HFFc6 (cell line): ENCODE data around the gene NXNL1. TPM values are rescaled to one million over a fixed set of nuclear protein-coding genes. Genes with fewer than 3 reads are reported as not detected.

ENCODE experiments used
- DNase-seq: peaks from one replicate; pipeline ENCODE4 v3.0.0-alpha.2; 2018
- H3K27ac Mint-ChIP-seq: 2 replicates; pipeline ENCODE4 v1.8.0; 2020; ENCODE audit warnings: mild to moderate bottlenecking, mixed read lengths
- H3K27me3 Mint-ChIP-seq: 2 replicates; pipeline ENCODE4 v1.8.0; 2021; ENCODE audit warnings: mild to moderate bottlenecking, moderate library complexity, mixed read lengths; ENCODE audit not compliant: insufficient read depth
- H3K36me3 Mint-ChIP-seq: 2 replicates; pipeline ENCODE4 v1.8.0; 2021; ENCODE audit warnings: low read depth, mixed read lengths
- H3K4me1 Mint-ChIP-seq: 2 replicates; pipeline ENCODE4 v1.8.0; 2020; ENCODE audit warnings: low read depth, mixed read lengths
- H3K4me3 Mint-ChIP-seq: 2 replicates; pipeline ENCODE4 v1.8.0; 2020; ENCODE audit warnings: mild to moderate bottlenecking, moderate library complexity, mixed read lengths
- H3K9me3 Mint-ChIP-seq: 2 replicates; pipeline ENCODE4 v1.8.0; 2020; ENCODE audit warnings: mild to moderate bottlenecking, mixed read lengths
- total RNA-seq, 6 experiments: library from RNA; stranded (reverse); fragmentation: NEBNext Ultra II Directional; extraction: Animal tissue kit (Norgen Biotek cat#: 25700); gene quantifications; 2 replicates in 1 of 6; 3 replicates in 5 of 6; pipeline ENCODE4 v1.2.3, GENCODE V29; 2021
- TF ChIP-seq, protein P1 (sequence below): fragments of 200-600 bp; sonication (generic); IDR thresholded peaks from 2 replicates; pipeline ENCODE4 v1.5.0; 2021; ENCODE audit warnings: antibody characterized with exemption, mild to moderate bottlenecking

NXNL1 gene
- total RNA-seq, 6 experiments from 2014 or later: not detected

DNA sequence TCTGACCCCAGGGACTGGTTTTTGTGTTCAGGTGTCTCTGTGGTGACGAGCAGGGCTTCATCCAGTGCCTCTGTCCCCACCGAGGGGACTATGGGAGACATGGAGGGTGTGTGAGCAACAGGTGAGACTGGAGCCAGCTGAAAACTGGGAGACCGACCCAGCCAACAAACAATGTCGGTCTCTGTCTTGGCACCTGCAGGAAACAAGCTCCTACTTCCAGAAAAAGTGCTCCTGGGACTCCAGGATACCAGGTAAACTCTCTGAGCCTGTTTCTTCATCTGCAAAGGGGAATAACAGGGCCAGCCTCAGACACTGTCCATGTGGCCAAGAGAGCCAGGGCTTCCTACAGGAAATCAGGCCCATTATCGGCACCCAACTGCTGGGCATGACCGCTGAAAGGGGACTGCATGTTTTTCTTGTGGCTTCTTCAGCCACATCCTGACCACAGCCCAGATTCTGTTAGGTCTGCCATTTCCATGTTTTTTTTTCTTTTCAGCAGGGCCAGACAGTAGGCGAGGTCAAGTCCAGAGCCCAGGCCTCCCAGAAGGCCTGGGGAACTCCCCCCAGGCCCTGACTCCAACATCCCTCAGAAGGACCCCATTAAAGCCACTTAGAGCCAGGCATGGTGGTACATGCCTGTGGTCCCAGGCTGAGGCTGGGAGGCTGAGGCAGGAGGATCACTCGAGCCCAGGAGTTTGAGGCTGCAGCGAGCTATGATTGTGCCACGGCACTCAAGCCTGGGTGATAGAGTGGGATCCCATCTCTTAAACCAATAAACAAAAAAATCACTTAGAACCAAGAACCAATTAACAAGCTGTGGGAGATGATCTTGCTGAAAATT lies 54.5 kb downstream of the NXNL1 start:
- H3K36me3 Mint-ChIP-seq: no peaks in the 10 kb centered on the region
- peaks cover 6% of the 10 kb centered on the region; the same call in 1 of the 2 replicates for H3K4me1 Mint-ChIP-seq
- no peak overlapping the region for H3K4me3 Mint-ChIP-seq
- TF ChIP-seq, protein P1, sequence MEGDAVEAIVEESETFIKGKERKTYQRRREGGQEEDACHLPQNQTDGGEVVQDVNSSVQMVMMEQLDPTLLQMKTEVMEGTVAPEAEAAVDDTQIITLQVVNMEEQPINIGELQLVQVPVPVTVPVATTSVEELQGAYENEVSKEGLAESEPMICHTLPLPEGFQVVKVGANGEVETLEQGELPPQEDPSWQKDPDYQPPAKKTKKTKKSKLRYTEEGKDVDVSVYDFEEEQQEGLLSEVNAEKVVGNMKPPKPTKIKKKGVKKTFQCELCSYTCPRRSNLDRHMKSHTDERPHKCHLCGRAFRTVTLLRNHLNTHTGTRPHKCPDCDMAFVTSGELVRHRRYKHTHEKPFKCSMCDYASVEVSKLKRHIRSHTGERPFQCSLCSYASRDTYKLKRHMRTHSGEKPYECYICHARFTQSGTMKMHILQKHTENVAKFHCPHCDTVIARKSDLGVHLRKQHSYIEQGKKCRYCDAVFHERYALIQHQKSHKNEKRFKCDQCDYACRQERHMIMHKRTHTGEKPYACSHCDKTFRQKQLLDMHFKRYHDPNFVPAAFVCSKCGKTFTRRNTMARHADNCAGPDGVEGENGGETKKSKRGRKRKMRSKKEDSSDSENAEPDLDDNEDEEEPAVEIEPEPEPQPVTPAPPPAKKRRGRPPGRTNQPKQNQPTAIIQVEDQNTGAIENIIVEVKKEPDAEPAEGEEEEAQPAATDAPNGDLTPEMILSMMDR: no peak
- peaks cover 7% of the 10 kb centered on the region for H3K27me3 Mint-ChIP-seq
- H3K27ac Mint-ChIP-seq: no peak overlapping the region
- H3K9me3 Mint-ChIP-seq: no peaks in the 10 kb centered on the region
- no peak for DNase-seq

Other genes starting within 250 kb of the NXNL1 start
- gene USE1, start 245.6 kb downstream of the NXNL1 start, total RNA-seq: 10 to 100 TPM; 23.5 to 29.3 (median 25.7) TPM
- 10 to 100 TPM; 13.0 to 20.3 (median 17.4) TPM for gene OCEL1, start 234.7 kb downstream of the NXNL1 start, total RNA-seq
- 10 to 100 TPM; 46.1 to 61.9 (median 49.3) TPM for gene NR2F6, start 215.0 kb downstream of the NXNL1 start, total RNA-seq
- gene USHBP1, start 196.2 kb downstream of the NXNL1 start, total RNA-seq: not detected
- gene BABAM1, start 193.5 kb downstream of the NXNL1 start, total RNA-seq: 100 to 1,000 TPM; 105 to 128 (median 120) TPM
- gene ANKLE1, start 179.0 kb downstream of the NXNL1 start, total RNA-seq: under 1 TPM; 0.28 to 0.57 (median 0.43) TPM
- gene ABHD8, start 157.5 kb downstream of the NXNL1 start, total RNA-seq: 1 to 10 TPM; 6.7 to 9.9 (median 8.9) TPM
- 10 to 100 TPM; 43.1 to 56.7 (median 50.4) TPM for gene MRPL34, start 155.1 kb downstream of the NXNL1 start, total RNA-seq
- 10 to 100 TPM; 77.1 to 92.5 (median 83.4) TPM for gene DDA1, start 151.4 kb downstream of the NXNL1 start, total RNA-seq
- gene ANO8, start 126.1 kb downstream of the NXNL1 start, total RNA-seq: 1 to 10 TPM; 4.4 to 6.0 (median 5.0) TPM
- gene GTPBP3, start 123.4 kb downstream of the NXNL1 start, total RNA-seq: 10 to 100 TPM in 5 of 6 experiments, 1 to 10 TPM in 1; 9.2 to 14.7 (median 13.0) TPM
- gene PLVAP, start 83.6 kb downstream of the NXNL1 start, total RNA-seq: not detected
- gene CCDC194, start 66.7 kb downstream of the NXNL1 start, total RNA-seq: not detected
- gene BST2, start 55.3 kb downstream of the NXNL1 start, total RNA-seq: under 1 TPM in 3 of 6 experiments, not detected in 3; 0.21 to 0.59 (median 0.34) TPM
- gene MVB12A, start 40.9 kb downstream of the NXNL1 start, total RNA-seq: 10 to 100 TPM; 45.2 to 49.2 (median 47.2) TPM
- not detected for gene TMEM221, start 12.3 kb downstream of the NXNL1 start, total RNA-seq
- 10 to 100 TPM; 11.5 to 14.9 (median 13.6) TPM for gene SLC27A1, start 9.6 kb upstream of the NXNL1 start, total RNA-seq
- gene PGLS, start 50.7 kb upstream of the NXNL1 start, total RNA-seq: 100 to 1,000 TPM in 1 of 6 experiments, 10 to 100 TPM in 5; 90.6 to 101 (median 95.2) TPM
- 100 to 1,000 TPM; 102 to 115 (median 106) TPM for gene COLGALT1, start 94.7 kb upstream of the NXNL1 start, total RNA-seq
- gene UNC13A, start 227.4 kb upstream of the NXNL1 start, total RNA-seq: under 1 TPM; 0.07 to 0.71 (median 0.21) TPM